ENCODE data around the gene CATSPERE. TPM values are rescaled to one million over a fixed set of nuclear protein-coding genes. Genes with fewer than 3 reads are reported as not detected.

CATSPERE gene
- total and polyA plus RNA-seq, 3 experiments from 2014 or later: 0.24 to 0.68 (median 0.64) TPM

DNA sequence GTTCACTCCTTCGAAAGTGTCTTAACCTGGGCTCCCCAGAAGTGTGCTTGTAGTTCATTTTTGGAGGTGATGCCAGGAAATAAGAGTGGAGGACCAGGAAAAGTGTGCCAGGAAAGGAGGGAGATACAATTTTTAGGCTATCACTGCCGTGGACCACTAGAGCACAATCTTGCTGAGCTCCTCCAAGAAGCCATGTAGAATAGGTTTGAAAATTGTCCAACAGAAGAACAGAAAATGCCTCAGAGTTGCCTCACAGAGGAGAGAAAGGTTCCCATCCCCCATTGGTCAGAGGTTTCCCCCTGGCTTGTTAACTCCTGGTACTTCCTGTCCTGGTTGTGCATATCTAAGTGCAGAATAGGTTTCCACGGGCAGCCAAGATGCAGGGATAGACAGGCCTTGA lies 41.6 kb downstream of the CATSPERE start:
- Mint-ChIP-seq H3K36me3 (peaks cover 0 to 19% (median 2%) of the 10 kb centered on the region in 3 donors), H3K4me1 (no peaks in the 10 kb centered on the region), H3K4me3 (no peak overlapping the region), H3K27ac (peak overlapping the region in 1 of 8 donors; percentile 29), H3K27me3 (peaks cover 0 to 1% of the 10 kb centered on the region in 2 donors), H3K9me3 (peaks cover 13 to 18% (median 15%) of the 10 kb centered on the region in 5 donors)
- no peaks in the 10 kb centered on the region for H3K36me3 ChIP-seq (ENCODE audit: insufficient read depth, low read length)
- no peaks in the 10 kb centered on the region for H3K9me3 ChIP-seq (ENCODE audit: low read length)
- ChIA-PET CTCF (no interaction called here), POLR2A (no interaction called here)
- no peaks in the 10 kb centered on the region for H3K27me3 ChIP-seq (ENCODE audit: insufficient read depth, low read length, poor library complexity, severe bottlenecking)
- H3K4me1 ChIP-seq (ENCODE audit: insufficient read depth, low read length): no peaks in the 10 kb centered on the region
- H3K27ac ChIP-seq (ENCODE audit: low read depth, low read length): no peak overlapping the region
- H3K4me3 ChIP-seq (ENCODE audit: low read length): no peak overlapping the region
- DNase-seq: no peak

DNA sequence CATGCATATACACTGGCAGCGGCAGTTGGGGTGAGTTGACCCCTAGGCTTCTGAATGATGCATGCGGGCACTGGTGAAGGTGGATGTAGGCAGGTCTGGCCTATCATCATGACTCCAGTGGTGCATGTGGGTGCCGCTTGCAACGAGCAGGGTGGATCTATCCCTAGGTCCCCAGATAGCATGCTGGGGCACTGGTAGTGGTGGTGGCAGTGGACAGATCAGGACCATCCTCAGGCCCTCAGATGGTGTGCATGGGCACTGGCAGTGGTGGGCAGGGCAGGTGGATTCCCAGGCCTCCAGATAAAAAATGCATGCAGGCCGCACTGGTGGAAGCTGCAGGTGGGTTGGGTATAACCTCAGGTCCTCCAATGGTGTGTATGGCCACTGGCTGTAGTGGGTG lies 52.4 kb downstream of the CATSPERE start:
- CTCF ChIA-PET: no interaction called here
- Mint-ChIP-seq H3K4me3 (no peak overlapping the region), H3K9me3 (peaks cover 13 to 32% (median 27%) of the 10 kb centered on the region in 5 donors), H3K27ac (no peak overlapping the region), H3K4me1 (no peaks in the 10 kb centered on the region), H3K27me3 (peaks cover 0 to 4% of the 10 kb centered on the region in 2 donors), H3K36me3 (peaks cover 3 to 54% (median 11%) of the 10 kb centered on the region in 3 donors)
- no peaks in the 10 kb centered on the region for H3K4me1 ChIP-seq (ENCODE audit: insufficient read depth, low read length)
- no peak overlapping the region for H3K4me3 ChIP-seq (ENCODE audit: low read length)
- POLR2A ChIA-PET: no interaction called here
- no peaks in the 10 kb centered on the region for H3K27me3 ChIP-seq (ENCODE audit: insufficient read depth, low read length, poor library complexity, severe bottlenecking)
- no peaks in the 10 kb centered on the region for H3K9me3 ChIP-seq (ENCODE audit: low read length)
- no peak overlapping the region for H3K27ac ChIP-seq (ENCODE audit: low read depth, low read length)
- H3K36me3 ChIP-seq (ENCODE audit: insufficient read depth, low read length): no peaks in the 10 kb centered on the region
- DNase-seq: no peak

DNA sequence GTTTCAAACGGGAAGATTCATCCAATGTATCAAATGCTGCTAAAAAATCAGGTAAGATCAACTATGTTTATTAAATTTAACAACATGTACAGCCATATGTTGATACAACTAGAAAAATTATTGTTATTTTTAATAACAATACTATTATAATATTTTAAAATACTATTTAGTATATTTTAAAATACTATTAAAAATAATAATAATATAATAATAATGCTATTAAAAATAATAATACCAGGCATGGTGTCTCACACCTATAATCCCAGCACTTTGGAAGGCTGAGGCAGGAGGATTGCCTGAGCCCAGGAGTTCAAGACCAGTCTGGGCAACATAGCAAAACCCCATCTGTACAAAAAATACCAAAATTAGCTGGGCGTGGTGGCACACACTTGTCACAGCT lies 54.6 kb downstream of the CATSPERE start:
- peaks cover 0 to 4% of the 10 kb centered on the region in 2 donors for H3K27me3 Mint-ChIP-seq
- H3K36me3 ChIP-seq (ENCODE audit: insufficient read depth, low read length): no peaks in the 10 kb centered on the region
- H3K27ac ChIP-seq (ENCODE audit: low read depth, low read length): no peak overlapping the region
- DNase-seq: no peak
- H3K4me3 ChIP-seq (ENCODE audit: low read length): no peak overlapping the region
- H3K27ac Mint-ChIP-seq: no peak overlapping the region
- ChIA-PET CTCF (no interaction called here), POLR2A (no interaction called here)
- no peaks in the 10 kb centered on the region for H3K9me3 ChIP-seq (ENCODE audit: low read length)
- no peaks in the 10 kb centered on the region for H3K4me1 ChIP-seq (ENCODE audit: insufficient read depth, low read length)
- no peaks in the 10 kb centered on the region for H3K27me3 ChIP-seq (ENCODE audit: insufficient read depth, low read length, poor library complexity, severe bottlenecking)
- no peaks in the 10 kb centered on the region for H3K4me1 Mint-ChIP-seq
- H3K36me3 Mint-ChIP-seq: peaks cover 3 to 56% (median 11%) of the 10 kb centered on the region in 3 donors
- H3K9me3 Mint-ChIP-seq: peaks cover 8 to 32% (median 19%) of the 10 kb centered on the region in 5 donors
- H3K4me3 Mint-ChIP-seq: no peak overlapping the region

DNA sequence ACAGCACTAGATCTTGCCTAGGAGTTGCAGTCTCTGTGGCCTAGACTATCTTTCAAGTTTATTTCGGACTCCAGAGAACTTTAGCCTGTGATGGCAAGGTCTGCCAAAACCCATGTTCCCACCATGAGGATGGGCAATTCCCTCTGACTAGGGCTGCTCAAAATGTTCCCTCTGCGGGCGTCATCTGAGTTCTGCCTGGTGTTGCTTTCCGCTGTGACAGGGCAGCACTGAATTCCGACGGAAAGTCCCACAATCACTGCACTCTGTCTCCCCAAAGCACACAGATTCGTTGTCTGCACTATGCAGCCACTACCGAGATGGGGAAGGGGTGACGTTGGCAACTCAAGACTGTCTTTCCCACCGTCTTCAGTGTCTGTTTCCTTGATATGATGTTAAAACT lies 75.2 kb downstream of the CATSPERE start:
- H3K4me3 Mint-ChIP-seq: no peak overlapping the region
- no peaks in the 10 kb centered on the region for H3K4me1 ChIP-seq (ENCODE audit: insufficient read depth, low read length)
- DNase-seq: no peak
- no peaks in the 10 kb centered on the region for H3K9me3 ChIP-seq (ENCODE audit: low read length)
- H3K4me3 ChIP-seq (ENCODE audit: low read length): no peak overlapping the region
- H3K36me3 ChIP-seq (ENCODE audit: insufficient read depth, low read length): no peaks in the 10 kb centered on the region
- H3K36me3 Mint-ChIP-seq: peaks cover 3 to 52% (median 7%) of the 10 kb centered on the region in 3 donors
- no peak overlapping the region for H3K27ac Mint-ChIP-seq
- no peak overlapping the region for H3K27ac ChIP-seq (ENCODE audit: low read depth, low read length)
- CTCF ChIA-PET: interaction anchor here (1.5 kb wide), 1 partner anchor 29 kb away, joined by 4 read pairs; no protein-coding TSS in a partner anchor
- POLR2A ChIA-PET: no interaction called here
- H3K9me3 Mint-ChIP-seq: peaks cover 2 to 37% (median 21%) of the 10 kb centered on the region in 5 donors
- no peaks in the 10 kb centered on the region for H3K4me1 Mint-ChIP-seq
- no peaks in the 10 kb centered on the region for H3K27me3 ChIP-seq (ENCODE audit: insufficient read depth, low read length, poor library complexity, severe bottlenecking)
- peaks cover under 1 to 4% of the 10 kb centered on the region in 2 donors for H3K27me3 Mint-ChIP-seq

DNA sequence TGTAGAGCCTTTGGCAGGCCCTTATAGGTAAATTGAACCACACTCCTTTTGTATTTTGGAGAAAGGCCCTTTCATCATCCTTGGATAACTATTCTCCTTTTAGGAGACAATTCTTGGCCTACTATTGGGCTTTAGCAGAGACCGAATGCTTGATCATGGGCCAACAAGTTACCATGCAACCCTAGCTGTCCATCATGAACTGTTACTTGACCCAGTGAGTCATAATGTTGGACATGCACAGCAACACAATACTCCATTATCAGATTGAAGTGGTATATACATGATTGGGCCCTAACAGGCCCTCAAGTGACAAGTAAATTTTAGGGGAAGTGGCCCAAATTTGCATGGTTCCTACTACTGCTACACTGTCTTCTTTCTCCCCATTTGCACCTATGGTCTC lies 84.4 kb downstream of the CATSPERE start:
- H3K4me1 ChIP-seq (ENCODE audit: insufficient read depth, low read length): no peaks in the 10 kb centered on the region
- H3K9me3 ChIP-seq (ENCODE audit: low read length): no peaks in the 10 kb centered on the region
- ChIA-PET CTCF (no interaction called here), POLR2A (no interaction called here)
- DNase-seq: no peak
- H3K36me3 Mint-ChIP-seq: peaks cover 0 to 12% (median 4%) of the 10 kb centered on the region in 3 donors
- H3K9me3 Mint-ChIP-seq: peaks cover 5 to 39% (median 30%) of the 10 kb centered on the region in 5 donors
- no peaks in the 10 kb centered on the region for H3K27me3 ChIP-seq (ENCODE audit: insufficient read depth, low read length, poor library complexity, severe bottlenecking)
- peaks cover 0 to 2% of the 10 kb centered on the region in 2 donors for H3K27me3 Mint-ChIP-seq
- no peak overlapping the region for H3K4me3 ChIP-seq (ENCODE audit: low read length)
- no peak overlapping the region for H3K4me3 Mint-ChIP-seq
- H3K27ac Mint-ChIP-seq: no peak overlapping the region
- H3K36me3 ChIP-seq (ENCODE audit: insufficient read depth, low read length): no peaks in the 10 kb centered on the region
- no peak overlapping the region for H3K27ac ChIP-seq (ENCODE audit: low read depth, low read length)
- no peaks in the 10 kb centered on the region for H3K4me1 Mint-ChIP-seq

DNA sequence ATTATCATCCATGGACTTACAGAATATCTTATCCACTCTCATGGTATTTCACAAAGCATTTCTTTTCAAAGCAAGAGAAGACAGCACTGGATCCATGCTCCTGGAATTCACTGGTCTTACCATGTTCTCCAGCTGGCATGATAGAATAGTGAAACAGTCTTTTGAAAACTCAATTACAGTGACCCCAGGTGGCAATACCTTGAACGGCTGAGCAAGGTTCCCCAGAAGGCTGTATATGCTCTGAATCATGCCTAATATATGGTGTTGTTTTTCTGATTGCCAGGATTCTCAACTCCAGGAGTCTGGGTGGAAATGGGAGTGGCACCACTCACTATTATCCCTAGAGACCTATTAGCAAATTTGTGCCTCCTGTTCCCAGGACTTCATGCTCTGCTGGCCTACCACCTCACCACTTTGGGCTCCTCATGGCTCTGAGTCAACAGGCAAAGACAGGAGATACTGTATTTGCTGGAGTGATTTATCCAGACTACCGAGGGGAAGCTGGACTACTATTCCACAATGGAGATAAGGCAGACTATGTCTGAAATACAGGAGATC lies 87.6 kb downstream of the CATSPERE start:
- Mint-ChIP-seq H3K4me1 (no peaks in the 10 kb centered on the region), H3K4me3 (no peak overlapping the region), H3K27me3 (peaks cover 0 to 2% of the 10 kb centered on the region in 2 donors), H3K27ac (no peak overlapping the region), H3K9me3 (peaks cover 0 to 38% (median 26%) of the 10 kb centered on the region in 5 donors), H3K36me3 (peaks cover 0 to 12% (median 4%) of the 10 kb centered on the region in 3 donors)
- Histone ChIP-seq H3K9me3 (ENCODE audit: low read length) (no peaks in the 10 kb centered on the region), H3K36me3 (ENCODE audit: insufficient read depth, low read length) (no peaks in the 10 kb centered on the region), H3K27ac (ENCODE audit: low read depth, low read length) (no peak overlapping the region), H3K27me3 (ENCODE audit: insufficient read depth, low read length, poor library complexity, severe bottlenecking) (no peaks in the 10 kb centered on the region), H3K4me3 (ENCODE audit: low read length) (no peak overlapping the region), H3K4me1 (ENCODE audit: insufficient read depth, low read length) (no peaks in the 10 kb centered on the region)
- ChIA-PET POLR2A (interaction anchor here (0.7 kb wide), 1 partner anchor 444 kb away, joined by 3 read pairs; no protein-coding TSS in a partner anchor), CTCF (no interaction called here)
- DNase-seq: no peak

DNA sequence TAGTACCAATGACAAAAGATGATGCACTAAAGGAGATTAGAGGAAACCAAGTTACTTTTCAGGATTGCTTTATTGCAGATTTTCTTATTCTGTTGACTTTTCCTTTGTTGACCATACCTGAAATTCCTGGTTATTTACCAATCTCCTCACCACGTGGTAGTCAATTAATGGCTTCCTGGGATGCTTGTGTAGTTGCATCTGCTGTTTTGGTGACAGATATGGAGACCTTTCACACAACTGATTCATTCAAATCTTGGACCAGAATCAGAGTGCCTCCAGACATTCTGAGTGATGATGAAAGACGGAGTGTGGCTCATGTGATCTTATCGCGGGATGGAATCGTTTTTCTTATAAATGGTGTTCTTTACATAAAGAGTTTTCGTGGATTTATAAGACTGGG lies 91.3 kb downstream of the CATSPERE start:
- no peaks in the 10 kb centered on the region for H3K27me3 ChIP-seq (ENCODE audit: insufficient read depth, low read length, poor library complexity, severe bottlenecking)
- Mint-ChIP-seq H3K4me3 (no peak overlapping the region), H3K36me3 (peaks cover 0 to 11% (median 2%) of the 10 kb centered on the region in 3 donors), H3K27me3 (no peaks in the 10 kb centered on the region), H3K27ac (no peak overlapping the region), H3K4me1 (no peaks in the 10 kb centered on the region), H3K9me3 (peaks cover 3 to 33% (median 18%) of the 10 kb centered on the region in 5 donors)
- ChIA-PET CTCF (no interaction called here), POLR2A (no interaction called here)
- H3K4me1 ChIP-seq (ENCODE audit: insufficient read depth, low read length): no peaks in the 10 kb centered on the region
- H3K36me3 ChIP-seq (ENCODE audit: insufficient read depth, low read length): no peaks in the 10 kb centered on the region
- no peak for DNase-seq
- H3K4me3 ChIP-seq (ENCODE audit: low read length): no peak overlapping the region
- H3K27ac ChIP-seq (ENCODE audit: low read depth, low read length): no peak overlapping the region
- H3K9me3 ChIP-seq (ENCODE audit: low read length): no peaks in the 10 kb centered on the region

DNA sequence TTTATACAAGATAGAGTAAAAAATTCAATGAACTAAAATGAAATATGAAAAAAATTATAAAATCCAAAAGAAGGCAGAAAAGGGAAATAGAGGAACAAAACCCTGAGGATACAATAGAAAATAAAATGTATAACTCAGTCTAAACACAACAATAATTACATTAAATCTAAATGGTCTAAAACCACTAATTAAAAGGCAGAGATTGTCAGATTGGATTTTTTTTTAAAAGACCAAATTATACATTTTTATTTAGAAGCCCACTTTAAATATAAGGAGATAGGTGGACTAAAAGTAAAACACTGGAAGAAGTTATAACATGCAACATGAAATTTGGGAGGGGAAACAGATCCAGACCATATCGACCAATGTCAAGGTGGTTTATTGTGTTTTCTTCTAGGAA lies 95.2 kb downstream of the CATSPERE start:
- peaks cover 0 to 23% (median 0%) of the 10 kb centered on the region in 3 donors for H3K36me3 Mint-ChIP-seq
- H3K27me3 ChIP-seq (ENCODE audit: insufficient read depth, low read length, poor library complexity, severe bottlenecking): no peaks in the 10 kb centered on the region
- ChIA-PET POLR2A (no interaction called here), CTCF (no interaction called here)
- H3K4me1 Mint-ChIP-seq: no peaks in the 10 kb centered on the region
- H3K9me3 Mint-ChIP-seq: peaks cover 3 to 29% (median 12%) of the 10 kb centered on the region in 5 donors
- H3K9me3 ChIP-seq (ENCODE audit: low read length): no peaks in the 10 kb centered on the region
- H3K4me3 Mint-ChIP-seq: no peak overlapping the region
- H3K27ac Mint-ChIP-seq: no peak overlapping the region
- DNase-seq: no peak
- no peaks in the 10 kb centered on the region for H3K27me3 Mint-ChIP-seq
- no peaks in the 10 kb centered on the region for H3K36me3 ChIP-seq (ENCODE audit: insufficient read depth, low read length)
- H3K4me1 ChIP-seq (ENCODE audit: insufficient read depth, low read length): no peaks in the 10 kb centered on the region
- no peak overlapping the region for H3K27ac ChIP-seq (ENCODE audit: low read depth, low read length)
- H3K4me3 ChIP-seq (ENCODE audit: low read length): no peak overlapping the region

Measured in CD8-positive, alpha-beta memory T cell (primary cell).